ENCODE data around the gene BAZ2A. TPM values are rescaled to one million over a fixed set of nuclear protein-coding genes. Genes with fewer than 3 reads are reported as not detected.
A peak's percentile ranks its signal among the peaks of the same experiment; 100 is the strongest.

The BAZ2A gene
- total RNA-seq, 1 donor from 2014 or later, result 116 TPM

- H3K4me1 Mint-ChIP-seq, result peaks cover 41% of the 10 kb centered on the region
- no peak for TF ChIP-seq CTCF (conservative IDR thresholded peaks at IDR 0.05)
- H3K27me3 Mint-ChIP-seq (ENCODE audit: low read depth), result no peaks in the 10 kb centered on the region
- H3K4me3 Mint-ChIP-seq, result no peak overlapping the region
- no peaks in the 10 kb centered on the region for H3K9me3 Mint-ChIP-seq
- no peak for DNase-seq (ENCODE audit: low read depth, low spot score)
- H3K27ac Mint-ChIP-seq (ENCODE audit: unreplicated experiment), result no peak overlapping the region
- H3K36me3 Mint-ChIP-seq (ENCODE audit: low read depth), result peaks cover 29% of the 10 kb centered on the region
These were observed 11.1 kb upstream of the BAZ2A start for GRCh38 chr12:56641219-56641618.

GRCh38 chr12:56637621-56638020 lies 7.5 kb upstream of the BAZ2A start:
- DNase-seq (ENCODE audit: low read depth, low spot score), result no peak
- no peak for TF ChIP-seq CTCF (conservative IDR thresholded peaks at IDR 0.05)
- peak overlapping the region; percentile 97 for H3K4me3 Mint-ChIP-seq
- H3K9me3 Mint-ChIP-seq, result no peaks in the 10 kb centered on the region
- H3K27ac Mint-ChIP-seq (ENCODE audit: unreplicated experiment), result no peak overlapping the region
- H3K36me3 Mint-ChIP-seq (ENCODE audit: low read depth), result peaks cover 18% of the 10 kb centered on the region
- H3K27me3 Mint-ChIP-seq (ENCODE audit: low read depth), result no peaks in the 10 kb centered on the region
- peaks cover 58% of the 10 kb centered on the region for H3K4me1 Mint-ChIP-seq

- Mint-ChIP-seq H3K27me3 (ENCODE audit: low read depth) (no peaks in the 10 kb centered on the region), H3K9me3 (no peaks in the 10 kb centered on the region), H3K4me3 (peak overlapping the region; percentile 97), H3K27ac (ENCODE audit: unreplicated experiment) (peak overlapping the region; percentile 96), H3K4me1 (peaks cover 65% of the 10 kb centered on the region), H3K36me3 (ENCODE audit: low read depth) (peaks cover 14% of the 10 kb centered on the region)
- peak; percentile 83 for DNase-seq (ENCODE audit: low read depth, low spot score)
- TF ChIP-seq CTCF (conservative IDR thresholded peaks at IDR 0.05), result peak; percentile 71
These were observed 6.8 kb upstream of the BAZ2A start for GRCh38 chr12:56636675-56637540.

GRCh38 chr12:56635806-56636674 lies 5.9 kb upstream of the BAZ2A start:
- H3K27ac Mint-ChIP-seq (ENCODE audit: unreplicated experiment), result peak overlapping the region; percentile 96
- H3K27me3 Mint-ChIP-seq (ENCODE audit: low read depth), result no peaks in the 10 kb centered on the region
- no peak for TF ChIP-seq CTCF (conservative IDR thresholded peaks at IDR 0.05)
- H3K9me3 Mint-ChIP-seq, result no peaks in the 10 kb centered on the region
- H3K36me3 Mint-ChIP-seq (ENCODE audit: low read depth), result peaks cover 14% of the 10 kb centered on the region
- peak; percentile 50 for DNase-seq (ENCODE audit: low read depth, low spot score)
- H3K4me3 Mint-ChIP-seq, result peak overlapping the region; percentile 97
- peaks cover 71% of the 10 kb centered on the region for H3K4me1 Mint-ChIP-seq

GRCh38 chr12:56634837-56635791 lies 5.0 kb upstream of the BAZ2A start:
- Mint-ChIP-seq H3K27me3 (ENCODE audit: low read depth) (no peaks in the 10 kb centered on the region), H3K4me1 (peaks cover 80% of the 10 kb centered on the region), H3K36me3 (ENCODE audit: low read depth) (peaks cover 14% of the 10 kb centered on the region), H3K9me3 (no peaks in the 10 kb centered on the region), H3K4me3 (peak overlapping the region; percentile 97), H3K27ac (ENCODE audit: unreplicated experiment) (peak overlapping the region; percentile 93)
- DNase-seq (ENCODE audit: low read depth, low spot score), result peak; percentile 50
- TF ChIP-seq CTCF (conservative IDR thresholded peaks at IDR 0.05), result peak; percentile 53

Measured in neural crest cell (in vitro differentiated cells).